Measurements from ENCODE around the gene NXF1.
"Not testable (repeated sequence)": the region's sequence is repeated elsewhere in the genome, so short reads cannot be mapped to it uniquely, and the experiment has no call there.

NXF1 gene

GRCh38 chr11:62832336-62833234 is 27.3 kb upstream of the NXF1 start, which contains the start of gene TEX54:
Gene TEX54 (minus strand): TSS chr11:62832841.
- in situ Hi-C loops (cut with HindIII; ENCODE audit: low sequenced_read_pairs): no loop called here

- in situ Hi-C loops (cut with HindIII; ENCODE audit: low sequenced_read_pairs): no loop called here
Observed at GRCh38 chr11:62831520-62832335, 26.5 kb upstream of the NXF1 start, which contains the start of gene STX5. Gene STX5 (minus strand): TSS chr11:62832051. CDS start chr11:62831243, 808 bp downstream.

GRCh38 chr11:62830904-62831519 is 25.8 kb upstream of the NXF1 start:
- in situ Hi-C loops (cut with HindIII; ENCODE audit: low sequenced_read_pairs): no loop called here

GRCh38 chr11:62828130-62828529 is 22.9 kb upstream of the NXF1 start:
- in situ Hi-C loops (cut with HindIII; ENCODE audit: low sequenced_read_pairs): not testable (repeated sequence)

DNA sequence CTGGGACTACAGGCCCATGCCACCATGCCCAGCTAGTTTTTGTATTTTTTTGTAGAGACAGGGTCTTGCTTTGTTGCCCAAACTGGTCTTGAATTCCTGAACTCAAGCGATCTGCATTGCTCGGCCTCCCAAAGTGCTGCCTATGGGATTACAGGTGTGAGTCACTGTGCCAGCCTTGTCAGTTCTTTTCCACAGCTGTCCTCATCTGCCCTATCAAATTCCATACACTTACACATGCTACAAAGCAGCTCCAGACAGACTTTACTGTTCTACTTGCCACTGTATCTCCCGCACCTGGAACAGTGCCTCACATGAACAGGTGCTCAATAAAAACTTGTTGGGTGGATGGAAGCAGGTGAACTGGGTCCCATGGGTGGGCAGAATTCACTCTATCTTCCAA is 18.4 kb upstream of the NXF1 start:
- in situ Hi-C loops (cut with HindIII; ENCODE audit: low sequenced_read_pairs): no loop called here

GRCh38 chr11:62817129-62817528 is 11.9 kb upstream of the NXF1 start:
- in situ Hi-C loops (cut with HindIII; ENCODE audit: low sequenced_read_pairs): no loop called here

- in situ Hi-C loops (cut with HindIII; ENCODE audit: low sequenced_read_pairs): no loop called here
Observed at GRCh38 chr11:62816557-62816956, 11.3 kb upstream of the NXF1 start.

- in situ Hi-C loops (cut with HindIII; ENCODE audit: low sequenced_read_pairs): no loop called here
Observed at GRCh38 chr11:62811659-62812058, 6.4 kb upstream of the NXF1 start.

DNA sequence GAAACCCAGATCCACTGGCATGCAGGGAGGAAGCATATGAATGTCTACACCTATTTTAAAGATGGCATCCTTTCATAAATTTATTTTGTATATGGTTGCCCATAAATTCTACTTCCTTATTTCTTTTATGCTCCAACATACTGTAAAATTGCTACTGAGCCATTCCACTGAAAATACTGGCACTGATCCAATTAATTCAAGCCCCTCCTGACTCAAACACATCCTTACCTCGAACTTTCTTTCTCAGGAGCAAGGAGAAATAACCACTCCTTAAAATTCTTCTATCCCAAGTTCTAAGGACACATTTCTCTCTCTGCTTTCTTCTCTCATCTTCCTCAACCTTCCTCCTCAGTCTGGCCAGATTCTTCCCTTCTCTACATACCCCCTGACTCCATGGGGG is 5.5 kb upstream of the NXF1 start:
- in situ Hi-C loops (cut with HindIII; ENCODE audit: low sequenced_read_pairs): no loop called here

GRCh38 chr11:62806611-62807121 is 1.4 kb upstream of the NXF1 start:
- in situ Hi-C loops (cut with HindIII; ENCODE audit: low sequenced_read_pairs): no loop called here

GRCh38 chr11:62805961-62806441 is 761 bp upstream of the NXF1 start:
- in situ Hi-C loops (cut with HindIII; ENCODE audit: low sequenced_read_pairs): no loop called here

DNA sequence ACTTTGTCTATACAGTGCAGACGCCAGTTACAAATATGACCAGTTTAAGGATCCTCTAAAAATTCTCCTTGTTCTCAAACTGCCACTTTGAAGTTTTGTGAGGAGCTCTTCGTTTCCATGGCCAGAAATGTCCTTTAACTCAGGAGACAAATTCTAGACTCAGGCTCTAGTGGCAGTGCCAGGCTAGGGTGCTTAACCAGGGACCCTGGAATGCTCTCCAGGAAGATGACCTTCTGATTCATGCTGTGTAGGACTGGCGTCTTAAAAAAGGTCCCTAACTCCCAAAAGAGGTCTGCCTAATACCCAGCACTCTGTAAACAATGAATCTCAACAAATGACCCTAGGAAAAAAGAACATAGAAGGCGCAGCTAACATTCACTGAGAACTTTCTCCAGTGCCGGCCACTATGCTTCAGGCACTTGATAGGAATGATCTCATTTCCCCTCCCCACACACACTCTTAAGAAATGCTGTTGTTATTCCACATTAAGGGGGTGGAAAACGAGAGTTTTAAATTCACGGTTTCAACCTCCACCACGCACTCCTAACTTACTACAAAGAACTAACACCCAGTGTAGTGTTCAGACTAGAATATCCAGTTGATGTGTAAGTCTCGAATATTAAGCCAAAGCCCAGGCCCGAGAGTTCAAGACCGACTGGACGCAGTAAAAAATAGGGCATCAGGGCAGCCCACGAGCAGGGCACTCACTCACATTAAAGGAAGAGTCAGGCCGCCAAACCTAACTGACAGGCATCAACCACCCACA is 747 bp downstream of the NXF1 start:
- in situ Hi-C loops (cut with HindIII; ENCODE audit: low sequenced_read_pairs): no loop called here

GRCh38 chr11:62801071-62801470 is 4.2 kb downstream of the NXF1 start:
- in situ Hi-C loops (cut with HindIII; ENCODE audit: low sequenced_read_pairs): no loop called here

DNA sequence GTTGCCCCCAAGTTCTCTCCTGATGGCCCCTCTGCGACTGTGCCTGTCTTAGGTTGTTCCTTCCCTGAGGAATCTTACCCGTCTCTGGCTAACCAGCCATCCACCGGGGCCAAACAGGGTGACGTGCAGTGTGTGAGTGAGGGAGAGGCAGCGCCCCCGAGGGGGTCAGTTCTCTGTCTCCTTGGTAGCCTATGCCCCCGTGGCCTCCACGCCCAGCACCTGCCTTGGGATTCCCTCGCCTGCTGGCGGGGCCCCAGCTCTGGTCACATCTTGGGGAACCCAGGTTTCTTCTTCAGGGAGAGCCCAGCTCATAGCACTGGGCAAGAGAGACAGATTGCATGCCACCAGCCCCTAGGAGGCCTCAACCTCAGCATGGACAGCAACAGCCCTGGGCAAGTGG is 5.8 kb downstream of the NXF1 start:
- in situ Hi-C loops (cut with HindIII; ENCODE audit: low sequenced_read_pairs): no loop called here

GRCh38 chr11:62796281-62796680 is 9.0 kb downstream of the NXF1 start:
- in situ Hi-C loops (cut with HindIII; ENCODE audit: low sequenced_read_pairs): no loop called here

GRCh38 chr11:62794201-62794775 is 11.0 kb downstream of the NXF1 start:
- in situ Hi-C loops (cut with HindIII; ENCODE audit: low sequenced_read_pairs): no loop called here

GRCh38 chr11:62792202-62792575 is 13.1 kb downstream of the NXF1 start:
- in situ Hi-C loops (cut with HindIII; ENCODE audit: low sequenced_read_pairs): no loop called here

- in situ Hi-C loops (cut with HindIII; ENCODE audit: low sequenced_read_pairs): no loop called here
Observed at GRCh38 chr11:62791501-62792201, 13.6 kb downstream of the NXF1 start, which contains the start of gene TMEM223. Gene TMEM223 (minus strand): TSS chr11:62792006. CDS start chr11:62791994, 12 bp downstream.

DNA sequence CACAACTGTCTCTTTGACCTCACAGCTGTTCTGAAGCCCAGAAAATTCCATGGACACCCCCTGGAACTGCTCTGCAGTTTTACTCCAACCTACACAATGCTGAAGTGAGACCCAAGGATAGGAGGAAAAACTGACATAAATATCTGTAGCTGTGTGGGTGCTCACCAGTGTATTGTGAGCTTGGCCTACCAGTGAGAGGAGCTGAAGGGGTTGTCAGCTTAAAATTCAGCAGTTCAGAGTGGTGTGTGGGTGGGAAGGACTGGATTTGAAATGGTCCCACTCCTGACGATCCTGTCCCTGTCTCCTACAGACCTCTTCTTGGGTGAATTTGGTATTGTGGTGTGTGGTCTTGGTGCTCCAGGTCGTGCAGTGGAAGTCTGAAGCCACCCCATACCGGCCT is 15.7 kb downstream of the NXF1 start:
- in situ Hi-C loops (cut with HindIII; ENCODE audit: low sequenced_read_pairs): no loop called here
